Germinal center (tissue), 1 donor: ENCODE results near the gene NDUFB5.

Source experiments
- DNase-seq: peaks from one replicate; pipeline ENCODE4 v3.0.0; 2012; ENCODE audit warnings: mixed read lengths, low spot score

NDUFB5 gene

GRCh38 chr3:179604321-179605078, at the start of gene NDUFB5, which contains the start of gene MRPL47:
Gene NDUFB5, plus strand, starts transcription at chr3:179604794. Its CDS starts 22 bp downstream, at chr3:179604816.
Gene MRPL47, minus strand, starts transcription at chr3:179604638. Its CDS starts 14 bp downstream, at chr3:179604624.
- peak; percentile 93 for DNase-seq

DNA sequence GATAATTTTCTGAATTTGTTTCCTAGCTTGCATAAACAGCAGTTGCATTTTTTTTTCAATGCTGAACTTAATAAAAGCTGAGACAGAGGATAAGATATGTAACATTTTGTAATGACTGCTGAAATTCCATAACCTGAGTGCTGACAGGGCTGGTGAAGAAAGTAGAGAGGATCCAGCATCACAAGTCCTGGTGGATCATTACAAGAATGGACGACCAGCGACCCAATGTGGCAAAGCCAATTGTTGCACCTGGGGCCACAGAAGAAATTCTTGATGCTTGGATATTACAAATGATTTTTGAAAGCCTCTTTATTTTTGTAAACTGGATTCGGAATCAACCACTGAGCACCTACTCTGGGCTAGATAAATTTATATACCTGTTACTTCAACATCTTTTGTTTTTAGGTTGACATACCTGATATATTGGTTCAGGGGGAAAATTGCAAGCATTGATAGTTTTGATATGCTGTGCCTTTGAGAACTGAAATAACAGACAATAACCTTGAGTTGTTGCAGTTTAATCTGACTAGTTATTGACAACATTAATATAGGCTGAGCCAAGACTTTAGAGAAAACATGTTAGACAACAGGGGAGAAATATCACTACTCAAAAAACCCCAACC, 45.7 kb upstream of the NDUFB5 start:
- DNase-seq, result peak; percentile 50

GRCh38 chr3:179560791-179561190, 43.8 kb upstream of the NDUFB5 start:
- no peak for DNase-seq

- peak; percentile 99 for DNase-seq
Measured at GRCh38 chr3:179562591-179563270, 41.9 kb upstream of the NDUFB5 start, which contains the start of gene ACTL6A. Gene ACTL6A, plus strand, starts transcription at chr3:179562926. Its CDS starts 167 bp downstream, at chr3:179563093.

GRCh38 chr3:179563271-179563783, 41.3 kb upstream of the NDUFB5 start:
- peak; percentile 77 for DNase-seq

DNA sequence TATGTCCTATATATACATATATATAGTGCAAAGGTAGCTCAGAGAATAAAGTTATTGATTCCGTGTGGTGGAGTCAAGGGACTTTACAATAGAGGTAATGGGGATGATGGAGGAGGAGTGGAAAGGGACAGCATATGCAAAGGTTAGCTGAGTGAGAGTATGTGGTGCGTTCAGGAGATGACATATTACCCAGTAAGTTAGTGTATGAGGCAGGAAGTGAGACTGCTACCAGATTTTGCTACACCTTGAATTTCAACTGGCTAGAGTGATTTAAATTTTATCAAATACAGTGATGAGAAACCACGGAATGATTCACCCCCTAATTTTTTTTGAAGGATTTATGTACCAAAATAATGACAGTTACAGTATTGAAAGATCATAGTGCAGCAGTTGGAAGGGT, 39.1 kb upstream of the NDUFB5 start:
- DNase-seq, result no peak

DNA sequence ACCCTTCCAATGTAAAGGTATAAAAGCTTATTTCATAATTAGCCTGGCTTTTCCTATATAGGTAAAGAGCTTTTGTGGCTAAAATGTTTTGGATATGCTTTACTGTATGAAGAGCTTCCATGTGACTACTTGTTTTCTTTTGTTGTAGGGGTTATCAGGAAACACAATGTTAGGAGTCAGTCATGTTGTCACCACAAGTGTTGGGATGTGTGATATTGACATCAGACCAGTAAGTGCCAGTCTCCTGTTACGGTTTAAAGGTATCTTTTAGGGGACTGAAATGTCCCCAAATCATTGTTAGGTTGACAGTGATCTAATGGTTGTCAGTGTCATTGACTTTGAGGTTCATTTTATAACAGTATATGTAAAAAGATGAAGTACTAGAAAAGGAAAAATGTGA, 23.6 kb upstream of the NDUFB5 start:
- no peak for DNase-seq

GRCh38 chr3:179589143-179589542, 15.5 kb upstream of the NDUFB5 start:
- no peak for DNase-seq

DNA sequence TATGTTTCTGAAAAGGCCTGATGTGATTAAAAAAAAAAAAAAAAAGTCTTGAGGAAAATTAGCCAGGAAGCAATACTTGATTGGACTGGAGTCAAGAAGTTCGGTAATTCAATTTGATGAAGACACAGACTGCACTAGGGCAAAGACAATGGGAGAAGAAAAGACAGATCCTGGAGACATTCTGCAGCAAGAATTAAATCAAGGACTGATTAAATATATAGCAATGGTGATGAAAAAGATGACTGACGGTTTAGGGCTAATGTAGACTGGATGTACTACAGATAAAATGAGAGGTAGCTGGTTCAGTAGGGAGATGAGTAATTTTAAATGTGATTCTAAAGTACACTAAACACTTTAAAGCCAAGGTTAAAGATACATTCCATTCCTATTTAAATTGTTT, 13.9 kb upstream of the NDUFB5 start:
- DNase-seq, result no peak

- DNase-seq, result no peak
Measured at GRCh38 chr3:179591313-179591712, 13.3 kb upstream of the NDUFB5 start.

DNA sequence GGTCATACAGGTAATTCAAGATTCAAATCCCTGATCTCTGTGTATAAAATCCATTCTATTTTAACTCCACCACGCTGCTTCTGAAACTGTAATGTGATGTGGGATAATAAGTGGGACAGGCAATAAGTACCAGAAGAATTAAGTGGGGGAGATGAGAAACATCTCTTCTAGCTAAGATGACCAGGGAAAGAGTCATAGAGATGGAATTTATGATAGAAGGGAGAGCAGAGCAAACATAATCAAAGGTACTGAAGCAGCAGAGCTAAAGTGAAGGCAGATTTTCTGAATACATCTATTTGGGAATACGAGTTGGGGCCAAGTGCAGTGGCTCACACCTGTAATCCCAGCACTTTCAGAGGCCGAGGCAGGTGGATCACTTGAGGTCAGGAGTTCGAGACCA, 5.1 kb upstream of the NDUFB5 start:
- no peak for DNase-seq

- DNase-seq, result no peak
Measured at GRCh38 chr3:179603321-179603720, 1.3 kb upstream of the NDUFB5 start.

GRCh38 chr3:179603831-179604230, 763 bp upstream of the NDUFB5 start:
- DNase-seq, result no peak

- DNase-seq, result peak; percentile 53
Measured at GRCh38 chr3:179606534-179607085, 2.0 kb downstream of the NDUFB5 start.

- DNase-seq, result peak; percentile 31
Measured at GRCh38 chr3:179608931-179609720, 4.5 kb downstream of the NDUFB5 start.

GRCh38 chr3:179610066-179610465, 5.5 kb downstream of the NDUFB5 start:
- DNase-seq, result no peak

GRCh38 chr3:179613807-179614206, 9.2 kb downstream of the NDUFB5 start:
- no peak for DNase-seq

DNA sequence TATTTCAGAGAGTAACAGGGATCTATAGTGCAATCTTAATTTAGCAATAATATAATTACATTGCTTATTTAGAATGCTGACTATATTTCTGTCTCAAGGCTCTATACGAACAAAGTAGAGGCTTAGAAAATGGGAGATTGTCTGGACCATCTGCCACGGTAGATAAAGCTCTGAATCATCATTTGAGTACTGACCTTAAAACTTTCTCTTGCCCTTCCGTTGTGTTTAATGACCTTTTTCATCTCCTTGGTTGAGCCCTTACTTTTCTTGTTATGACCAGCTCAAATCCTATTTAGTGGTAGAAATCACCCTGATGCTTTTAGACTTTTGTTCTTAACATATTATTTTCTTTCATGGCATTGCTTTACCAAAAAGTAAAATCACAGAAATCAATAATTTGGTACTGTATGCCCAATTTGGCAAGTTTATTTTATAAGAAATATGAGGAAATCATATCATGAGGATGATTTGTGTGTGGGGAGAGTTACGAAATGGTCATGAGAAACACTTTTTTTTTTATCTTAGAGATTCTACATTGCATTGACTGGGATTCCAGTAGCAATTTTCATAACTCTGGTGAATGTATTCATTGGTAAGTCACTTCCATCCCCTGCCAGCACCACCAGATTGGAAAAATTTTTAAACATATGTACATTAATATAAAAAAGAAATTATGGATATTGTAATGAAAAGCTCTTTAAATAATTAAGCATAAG, 11.0 kb downstream of the NDUFB5 start:
- DNase-seq, result no peak

DNA sequence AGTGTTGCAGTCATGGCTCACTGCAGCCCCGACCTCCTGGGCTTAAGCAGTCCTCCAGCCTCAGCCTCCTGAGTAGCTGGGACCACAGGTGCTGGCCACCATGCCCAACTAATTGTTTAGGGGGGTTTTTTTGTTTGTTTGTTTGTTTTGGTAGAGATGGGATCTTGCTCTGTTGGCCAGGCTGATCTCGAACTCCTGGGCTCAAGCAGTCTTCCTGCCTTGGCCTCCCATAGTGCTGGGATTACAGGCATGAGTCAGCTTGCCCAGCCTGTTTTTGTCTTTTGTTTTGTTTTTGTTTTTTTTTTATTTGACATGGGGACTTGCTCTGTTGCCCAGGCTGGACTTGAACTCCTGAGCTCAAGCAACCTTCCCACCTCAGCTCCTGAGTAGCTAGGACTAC, 17.4 kb downstream of the NDUFB5 start:
- no peak for DNase-seq

DNA sequence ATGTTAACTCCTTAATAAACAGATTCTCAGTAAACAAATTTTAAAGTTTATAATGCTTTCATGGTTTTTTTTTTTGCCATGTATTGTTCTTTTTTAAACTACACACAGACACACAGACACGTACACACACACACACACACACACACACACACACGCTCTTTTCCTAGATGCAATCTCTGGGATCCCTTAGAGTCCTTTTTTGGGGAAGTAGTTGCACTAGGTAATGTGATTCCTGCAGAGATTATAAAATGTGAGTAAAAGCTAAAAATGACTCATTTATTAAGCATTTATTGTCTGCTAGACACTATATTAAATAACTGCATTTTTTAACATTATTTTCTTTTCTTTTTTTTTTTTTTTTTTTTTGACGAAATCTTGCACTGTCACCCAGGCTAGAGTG, 19.9 kb downstream of the NDUFB5 start:
- DNase-seq, result no peak
